Caco-2 (cell line): ENCODE results near the gene FGF8. TPM values are rescaled to one million over a fixed set of nuclear protein-coding genes. Genes with fewer than 3 reads are reported as not detected.

ENCODE experiments used
- BruUV-seq: library from RNA; stranded (reverse); fragments of 400-500 nt; replicated peaks from 2 replicates; lab custom pipeline; 2021; lab: Mats Ljungman, UMichigan
- CTCF ChIA-PET: fragments of 300-600 bp; sonication (Branson Sonifier 250); formaldehyde crosslinking; loops from one replicate; lab custom pipeline; 2022; ENCODE audit warnings: antibody characterized with exemption; lab: Charles Lee
- POLR2A ChIA-PET: fragments of 300-600 bp; sonication (Branson Sonifier 250); formaldehyde crosslinking; loops from one replicate; lab custom pipeline; 2022; ENCODE audit warnings: antibody characterized with exemption; lab: Charles Lee
- DNase-seq, 2 experiments: peaks; one replicate each; pipeline versions ENCODE4 v3.0.0 to v3.0.0-alpha.2; 2020 to 2022
- H3K27me3 ChIP-seq: replicated peaks from 2 replicates; pipeline ENCODE4 v1.6.0; 2011; ENCODE audit warnings: low read length; ENCODE audit not compliant: control insufficient read depth, insufficient read depth
- H3K36me3 ChIP-seq: 2 replicates; pipeline ENCODE4 v1.5.1; 2011; ENCODE audit warnings: low read length; ENCODE audit not compliant: control insufficient read depth, insufficient read depth
- H3K4me1 ChIP-seq: fragments of 250-450 bp; sonication (Bioruptor Pico); 2 replicates; pipeline ENCODE4 v1.5.1; 2020; ENCODE audit warnings: mild to moderate bottlenecking
- H3K4me3 ChIP-seq: 2 replicates; pipeline ENCODE4 v1.5.1; 2011; ENCODE audit warnings: low read depth, mild to moderate bottlenecking, control low read depth, low read length
- H3K9me3 ChIP-seq: fragments of 250-450 bp; sonication (Bioruptor Pico); 2 replicates; pipeline ENCODE4 v1.5.1; 2020; ENCODE audit warnings: mild to moderate bottlenecking, moderate library complexity
- H3K27ac Mint-ChIP-seq: one replicate; pipeline ENCODE4 v1.8.0; 2022; ENCODE audit warnings: mixed read lengths; ENCODE audit not compliant: unreplicated experiment
- H3K27me3 Mint-ChIP-seq: one replicate; pipeline ENCODE4 v1.8.0; 2022; ENCODE audit warnings: mixed read lengths; ENCODE audit not compliant: insufficient read depth, unreplicated experiment
- H3K36me3 Mint-ChIP-seq: one replicate; pipeline ENCODE4 v1.8.0; 2022; ENCODE audit warnings: mild to moderate bottlenecking, mixed read lengths; ENCODE audit not compliant: insufficient read depth, unreplicated experiment
- H3K4me1 Mint-ChIP-seq: one replicate; pipeline ENCODE4 v1.8.0; 2022; ENCODE audit warnings: low read depth, mixed read lengths; ENCODE audit not compliant: unreplicated experiment
- H3K4me3 Mint-ChIP-seq: one replicate; pipeline ENCODE4 v1.8.0; 2022; ENCODE audit warnings: mild to moderate bottlenecking, moderate library complexity, mixed read lengths; ENCODE audit not compliant: unreplicated experiment
- H3K9me3 Mint-ChIP-seq: one replicate; pipeline ENCODE4 v1.8.0; 2022; ENCODE audit warnings: mixed read lengths; ENCODE audit not compliant: unreplicated experiment
- intact Hi-C: fragments of 100-400 bp; cut with micrococcal nuclease; formaldehyde crosslinking; loops from one replicate; pipeline ENCODE4 v1.10.0; 2022; ENCODE audit not compliant: unreplicated experiment
- total RNA-seq: library from RNA; stranded (reverse); gene quantifications from 2 replicates; pipeline ENCODE4 v1.2.3, GENCODE V29; 2022
- TF ChIP-seq, protein P1 (sequence below), 2 experiments: fragments of 200-600 bp in 1 of 2; IDR thresholded peaks; 1 replicate in 1 of 2; 2 replicates in 1 of 2; pipeline versions ENCODE4 v1.5.1 to v1.8.0; 2011 to 2022; ENCODE audit warnings: antibody characterized with exemption in 1 of 2, control low read depth in 1 of 2, inconsistent platforms in 1 of 2, low read depth in 1 of 2, low read length in 1 of 2, mild to moderate bottlenecking in 1 of 2, moderate library complexity in 1 of 2; ENCODE audit not compliant: insufficient read depth in 1 of 2, severe bottlenecking in 1 of 2, unreplicated experiment in 1 of 2

FGF8 gene
- total RNA-seq, 1 experiment from 2014 or later: 0.68 TPM

DNA sequence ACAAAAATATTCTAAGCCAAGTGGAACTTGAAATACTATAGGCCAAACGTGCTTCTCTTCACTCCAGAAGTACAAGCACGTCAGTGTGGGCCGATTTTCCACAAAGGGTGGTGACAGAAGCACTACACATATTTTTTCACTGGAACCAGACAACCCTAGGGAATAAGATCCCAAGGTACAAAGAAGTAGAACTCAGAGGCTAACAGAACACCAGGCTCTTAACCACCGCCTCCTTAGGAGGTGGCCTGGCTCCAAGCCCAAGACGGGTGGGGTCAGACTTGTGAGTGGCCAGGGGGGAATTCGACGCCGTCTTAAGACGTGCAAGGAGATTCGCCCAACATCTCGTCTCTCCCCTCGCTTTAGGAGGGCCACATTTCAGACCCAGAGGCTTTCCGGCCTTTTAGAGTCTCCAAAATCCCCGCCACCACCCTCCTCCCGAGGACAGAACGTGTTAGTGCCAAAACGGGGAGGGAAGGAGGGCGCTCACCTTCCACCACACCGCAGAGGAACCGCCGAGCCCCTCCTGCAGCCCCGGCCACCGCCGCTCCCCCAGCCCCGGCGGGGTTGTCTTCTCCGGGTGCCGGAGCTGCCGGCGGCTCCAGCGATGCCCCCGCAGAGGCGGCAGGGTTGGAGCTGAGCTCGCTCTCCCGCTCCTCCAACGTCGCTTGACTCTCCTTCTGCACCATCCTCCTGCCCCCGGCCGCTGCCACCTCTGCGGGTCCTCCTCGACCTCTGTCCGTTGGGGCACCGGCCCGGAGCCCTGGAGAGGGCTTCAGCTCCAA, 41.6 kb upstream of the FGF8 start:
- Mint-ChIP-seq H3K27ac (peak overlapping the region; percentile 97), H3K4me3 (peak overlapping the region; percentile 95), H3K36me3 (peaks cover 50% of the 10 kb centered on the region), H3K27me3 (no peaks in the 10 kb centered on the region), H3K4me1 (peaks cover 13% of the 10 kb centered on the region), H3K9me3 (no peaks in the 10 kb centered on the region)
- BruUV-seq: no TSS peak
- peak in 1 of 2 experiments; percentile 51 for DNase-seq
- intact Hi-C loops: no loop called here
- Histone ChIP-seq H3K4me3 (peak overlapping the region; percentile 86), H3K4me1 (peaks cover 6% of the 10 kb centered on the region), H3K36me3 (no peaks in the 10 kb centered on the region), H3K9me3 (no peaks in the 10 kb centered on the region), H3K27me3 (no peaks in the 10 kb centered on the region)
- CTCF ChIA-PET: interaction anchor here (0.6 to 2.5 kb wide), 9 partner anchors 18 to 215 kb away, joined by 5 to 14 read pairs (median 6); partner anchors contain the start of gene NPM3
- POLR2A ChIA-PET: interaction anchor here (0.6 to 1.6 kb wide), 8 partner anchors 10 to 297 kb away, joined by 3 to 8 read pairs (median 4); partner anchors contain the start of gene ARMH3
- TF ChIP-seq, protein P1, sequence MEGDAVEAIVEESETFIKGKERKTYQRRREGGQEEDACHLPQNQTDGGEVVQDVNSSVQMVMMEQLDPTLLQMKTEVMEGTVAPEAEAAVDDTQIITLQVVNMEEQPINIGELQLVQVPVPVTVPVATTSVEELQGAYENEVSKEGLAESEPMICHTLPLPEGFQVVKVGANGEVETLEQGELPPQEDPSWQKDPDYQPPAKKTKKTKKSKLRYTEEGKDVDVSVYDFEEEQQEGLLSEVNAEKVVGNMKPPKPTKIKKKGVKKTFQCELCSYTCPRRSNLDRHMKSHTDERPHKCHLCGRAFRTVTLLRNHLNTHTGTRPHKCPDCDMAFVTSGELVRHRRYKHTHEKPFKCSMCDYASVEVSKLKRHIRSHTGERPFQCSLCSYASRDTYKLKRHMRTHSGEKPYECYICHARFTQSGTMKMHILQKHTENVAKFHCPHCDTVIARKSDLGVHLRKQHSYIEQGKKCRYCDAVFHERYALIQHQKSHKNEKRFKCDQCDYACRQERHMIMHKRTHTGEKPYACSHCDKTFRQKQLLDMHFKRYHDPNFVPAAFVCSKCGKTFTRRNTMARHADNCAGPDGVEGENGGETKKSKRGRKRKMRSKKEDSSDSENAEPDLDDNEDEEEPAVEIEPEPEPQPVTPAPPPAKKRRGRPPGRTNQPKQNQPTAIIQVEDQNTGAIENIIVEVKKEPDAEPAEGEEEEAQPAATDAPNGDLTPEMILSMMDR (IDR thresholded peaks at IDR 0.05; ENCODE audit: insufficient read depth in 1 of 2, low read depth in 1 of 2, low read length in 1 of 2, severe bottlenecking in 1 of 2, unreplicated experiment in 1 of 2): no peak

DNA sequence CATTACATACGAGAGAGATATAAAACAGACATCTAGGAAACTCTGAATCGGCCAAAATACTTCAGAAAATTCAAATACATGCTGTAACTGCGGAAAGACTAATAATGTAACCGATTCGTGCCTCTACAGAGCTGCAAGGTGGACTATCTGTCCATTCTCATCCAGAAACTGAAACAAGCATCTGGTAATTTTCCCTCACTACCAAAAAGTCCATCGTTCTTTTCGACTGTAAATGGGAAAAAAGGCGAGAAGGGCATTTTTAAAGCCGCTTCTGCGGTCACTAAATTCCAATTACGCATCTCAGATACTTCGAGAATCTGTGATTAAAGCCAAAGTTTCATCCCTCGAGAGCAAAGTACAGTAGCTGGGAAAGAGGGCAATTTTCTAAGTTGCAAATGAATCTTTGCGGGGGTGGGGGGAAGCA, 41.0 kb upstream of the FGF8 start:
- Mint-ChIP-seq H3K36me3 (peaks cover 51% of the 10 kb centered on the region), H3K4me1 (peaks cover 13% of the 10 kb centered on the region), H3K4me3 (peak overlapping the region; percentile 95), H3K27me3 (no peaks in the 10 kb centered on the region), H3K9me3 (no peaks in the 10 kb centered on the region), H3K27ac (peak overlapping the region; percentile 97)
- Histone ChIP-seq H3K27me3 (no peaks in the 10 kb centered on the region), H3K9me3 (no peaks in the 10 kb centered on the region), H3K4me1 (peaks cover 6% of the 10 kb centered on the region), H3K4me3 (peak overlapping the region; percentile 86), H3K36me3 (no peaks in the 10 kb centered on the region)
- no peak for DNase-seq
- TF ChIP-seq, protein P1 (IDR thresholded peaks at IDR 0.05; ENCODE audit: insufficient read depth in 1 of 2, low read depth in 1 of 2, low read length in 1 of 2, severe bottlenecking in 1 of 2, unreplicated experiment in 1 of 2): no peak
- intact Hi-C loops: no loop called here
- BruUV-seq: no TSS peak
- ChIA-PET CTCF (interaction anchor here (0.7 to 1.5 kb wide), 2 partner anchors 72 to 214 kb away, joined by 6 read pairs; no protein-coding TSS in a partner anchor), POLR2A (interaction anchor here (0.6 kb wide), 1 partner anchor 581 kb away, joined by 3 read pairs; no protein-coding TSS in a partner anchor)

DNA sequence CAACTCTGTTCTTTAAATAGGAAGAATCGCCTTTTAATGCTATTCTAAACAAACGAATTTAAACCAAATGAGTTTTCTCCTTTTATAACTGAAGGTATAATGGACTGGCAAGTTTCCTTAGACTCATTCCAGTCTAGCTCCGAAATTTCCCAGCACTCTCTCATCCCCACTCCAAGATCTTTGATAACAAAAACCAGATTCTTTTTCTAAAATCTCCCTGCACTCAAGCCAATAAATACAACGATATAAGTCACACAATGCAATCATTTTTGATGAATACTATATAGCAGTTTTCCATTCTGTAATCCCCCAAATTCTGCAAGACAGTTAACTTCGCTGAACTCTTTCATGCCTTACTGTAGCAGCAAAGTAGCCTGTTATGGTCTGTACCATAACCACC, 40.5 kb upstream of the FGF8 start:
- H3K27me3 Mint-ChIP-seq: no peaks in the 10 kb centered on the region
- H3K27ac Mint-ChIP-seq: peak overlapping the region; percentile 97
- Histone ChIP-seq H3K4me3 (peak overlapping the region; percentile 86), H3K4me1 (peaks cover 6% of the 10 kb centered on the region), H3K27me3 (no peaks in the 10 kb centered on the region), H3K36me3 (no peaks in the 10 kb centered on the region), H3K9me3 (no peaks in the 10 kb centered on the region)
- H3K36me3 Mint-ChIP-seq: peaks cover 54% of the 10 kb centered on the region
- peaks cover 13% of the 10 kb centered on the region for H3K4me1 Mint-ChIP-seq
- TF ChIP-seq, protein P1 (IDR thresholded peaks at IDR 0.05; ENCODE audit: insufficient read depth in 1 of 2, low read depth in 1 of 2, low read length in 1 of 2, severe bottlenecking in 1 of 2, unreplicated experiment in 1 of 2): no peak
- BruUV-seq: TSS peak; percentile 26
- ChIA-PET CTCF (interaction anchor here (0.6 to 0.8 kb wide), 2 partner anchors 194 to 400 kb away, joined by 3 to 7 read pairs; no protein-coding TSS in a partner anchor), POLR2A (interaction anchor here (0.6 to 0.7 kb wide), 3 partner anchors 23 to 582 kb away, joined by 3 to 12 read pairs (median 12); no protein-coding TSS in a partner anchor)
- DNase-seq: no peak
- intact Hi-C loops: no loop called here
- peak overlapping the region; percentile 95 for H3K4me3 Mint-ChIP-seq
- H3K9me3 Mint-ChIP-seq: no peaks in the 10 kb centered on the region
